Type B pancreatic cell (in vitro differentiated cells): ENCODE results near the gene PPBP. TPM values are rescaled to one million over a fixed set of nuclear protein-coding genes. Genes with fewer than 3 reads are reported as not detected.

Source experiments
- DNase-seq: peaks from one replicate; pipeline ENCODE4 v3.0.0; 2021; ENCODE audit warnings: mixed read lengths; ENCODE audit not compliant: unreplicated experiment; ENCODE audit errors: extremely low spot score
- H3K27ac Mint-ChIP-seq: 2 replicates; pipeline ENCODE4 v1.8.0; 2021; ENCODE audit warnings: mild to moderate bottlenecking, mixed read lengths
- H3K27me3 Mint-ChIP-seq: 2 replicates; pipeline ENCODE4 v1.8.0; 2021; ENCODE audit warnings: mixed read lengths
- H3K36me3 Mint-ChIP-seq: 2 replicates; pipeline ENCODE4 v1.8.0; 2021; ENCODE audit warnings: mixed read lengths
- H3K4me1 Mint-ChIP-seq: one replicate; pipeline ENCODE4 v1.8.0; 2021; ENCODE audit warnings: mixed read lengths; ENCODE audit not compliant: unreplicated experiment
- H3K4me3 Mint-ChIP-seq: 2 replicates; pipeline ENCODE4 v1.8.0; 2021; ENCODE audit warnings: mild to moderate bottlenecking, mixed read lengths
- H3K9me3 Mint-ChIP-seq: 2 replicates; pipeline ENCODE4 v1.8.0; 2021; ENCODE audit warnings: mixed read lengths
- CTCF ChIP-seq: fragments of 200-600 bp; sonication (generic); conservative IDR thresholded peaks from 2 replicates; pipeline ENCODE4 v1.5.0; 2021; ENCODE audit warnings: antibody characterized with exemption, mild to moderate bottlenecking
- total RNA-seq: library from RNA; stranded (reverse); gene quantifications from 2 replicates; pipeline ENCODE4 v1.2.1, GENCODE V29; 2021; ENCODE audit warnings: low replicate concordance

PPBP gene
- total RNA-seq, 1 donor from 2014 or later: 0.60 TPM

GRCh38 chr4:74016068-74016467, 28.1 kb upstream of the PPBP start:
- Mint-ChIP-seq H3K27me3 (no peaks in the 10 kb centered on the region), H3K27ac (no peak overlapping the region), H3K4me3 (no peak overlapping the region), H3K36me3 (no peaks in the 10 kb centered on the region), H3K9me3 (no peaks in the 10 kb centered on the region), H3K4me1 (no peaks in the 10 kb centered on the region)
- DNase-seq: no peak
- no peak for TF ChIP-seq CTCF

GRCh38 chr4:74015126-74015780, 27.3 kb upstream of the PPBP start:
- H3K27ac Mint-ChIP-seq: no peak overlapping the region
- no peaks in the 10 kb centered on the region for H3K27me3 Mint-ChIP-seq
- DNase-seq: no peak
- no peaks in the 10 kb centered on the region for H3K4me1 Mint-ChIP-seq
- H3K9me3 Mint-ChIP-seq: no peaks in the 10 kb centered on the region
- H3K4me3 Mint-ChIP-seq: no peak overlapping the region
- H3K36me3 Mint-ChIP-seq: no peaks in the 10 kb centered on the region
- TF ChIP-seq CTCF: no peak

GRCh38 chr4:74014332-74014731, 26.3 kb upstream of the PPBP start:
- H3K36me3 Mint-ChIP-seq: no peaks in the 10 kb centered on the region
- no peak overlapping the region for H3K4me3 Mint-ChIP-seq
- H3K9me3 Mint-ChIP-seq: no peaks in the 10 kb centered on the region
- H3K27me3 Mint-ChIP-seq: no peaks in the 10 kb centered on the region
- TF ChIP-seq CTCF: no peak
- H3K4me1 Mint-ChIP-seq: no peaks in the 10 kb centered on the region
- H3K27ac Mint-ChIP-seq: no peak overlapping the region
- DNase-seq: no peak

GRCh38 chr4:74013264-74013663, 25.3 kb upstream of the PPBP start:
- Mint-ChIP-seq H3K36me3 (no peaks in the 10 kb centered on the region), H3K9me3 (no peaks in the 10 kb centered on the region), H3K4me3 (no peak overlapping the region), H3K27ac (no peak overlapping the region), H3K27me3 (no peaks in the 10 kb centered on the region), H3K4me1 (no peaks in the 10 kb centered on the region)
- no peak for TF ChIP-seq CTCF
- no peak for DNase-seq

- no peak for TF ChIP-seq CTCF
- H3K9me3 Mint-ChIP-seq: no peaks in the 10 kb centered on the region
- H3K36me3 Mint-ChIP-seq: no peaks in the 10 kb centered on the region
- DNase-seq: no peak
- no peak overlapping the region for H3K27ac Mint-ChIP-seq
- no peaks in the 10 kb centered on the region for H3K4me1 Mint-ChIP-seq
- no peaks in the 10 kb centered on the region for H3K27me3 Mint-ChIP-seq
- H3K4me3 Mint-ChIP-seq: no peak overlapping the region
Measured at GRCh38 chr4:74012130-74012529, 24.1 kb upstream of the PPBP start.

GRCh38 chr4:74009307-74009706, 21.3 kb upstream of the PPBP start:
- Mint-ChIP-seq H3K27me3 (no peaks in the 10 kb centered on the region), H3K36me3 (no peaks in the 10 kb centered on the region), H3K4me3 (no peak overlapping the region), H3K4me1 (no peaks in the 10 kb centered on the region), H3K9me3 (no peaks in the 10 kb centered on the region), H3K27ac (no peak overlapping the region)
- no peak for TF ChIP-seq CTCF
- DNase-seq: no peak
